HG03342 (cell line): ENCODE data around the gene NEK6.
A peak's percentile ranks its signal among the peaks of the same experiment; 100 is the strongest.

ENCODE experiments used
- ATAC-seq: cut with Tn5 transposase; IDR thresholded peaks from one replicate; pipeline ENCODE4 v1.9.1; 2021; ENCODE audit warnings: mild to moderate bottlenecking, moderate library complexity; ENCODE audit not compliant: unreplicated experiment

NEK6 gene

DNA sequence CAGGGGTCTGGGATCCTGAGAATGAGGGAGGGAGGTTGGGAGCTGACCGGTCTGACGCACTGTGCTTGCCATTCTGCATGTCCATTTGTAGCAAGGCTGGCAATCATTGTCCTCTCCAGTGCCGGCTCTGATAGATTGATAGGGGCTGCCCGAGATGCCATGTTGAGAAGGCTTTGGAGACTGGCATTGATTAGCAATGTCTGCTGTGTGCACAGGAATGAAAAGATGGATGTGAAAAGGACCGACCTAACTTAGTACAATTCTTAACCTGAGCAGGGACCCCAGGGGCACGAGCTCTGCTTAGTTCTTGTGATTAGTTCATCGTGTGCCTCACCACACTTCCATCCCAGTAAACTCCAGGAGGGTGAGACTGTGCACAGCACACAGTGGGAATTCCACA is 17.0 kb downstream of the NEK6 start:
- no peak for ATAC-seq

- ATAC-seq, result no peak
Measured at GRCh38 chr9:124277420-124277819, 19.7 kb downstream of the NEK6 start.

- no peak for ATAC-seq
Measured at GRCh38 chr9:124278054-124278540, 20.3 kb downstream of the NEK6 start.

GRCh38 chr9:124279531-124280175 is 21.9 kb downstream of the NEK6 start:
- ATAC-seq, result no peak

- ATAC-seq, result no peak
Measured at GRCh38 chr9:124280176-124280691, 22.5 kb downstream of the NEK6 start.

GRCh38 chr9:124281931-124282371 is 24.2 kb downstream of the NEK6 start:
- ATAC-seq, result no peak

DNA sequence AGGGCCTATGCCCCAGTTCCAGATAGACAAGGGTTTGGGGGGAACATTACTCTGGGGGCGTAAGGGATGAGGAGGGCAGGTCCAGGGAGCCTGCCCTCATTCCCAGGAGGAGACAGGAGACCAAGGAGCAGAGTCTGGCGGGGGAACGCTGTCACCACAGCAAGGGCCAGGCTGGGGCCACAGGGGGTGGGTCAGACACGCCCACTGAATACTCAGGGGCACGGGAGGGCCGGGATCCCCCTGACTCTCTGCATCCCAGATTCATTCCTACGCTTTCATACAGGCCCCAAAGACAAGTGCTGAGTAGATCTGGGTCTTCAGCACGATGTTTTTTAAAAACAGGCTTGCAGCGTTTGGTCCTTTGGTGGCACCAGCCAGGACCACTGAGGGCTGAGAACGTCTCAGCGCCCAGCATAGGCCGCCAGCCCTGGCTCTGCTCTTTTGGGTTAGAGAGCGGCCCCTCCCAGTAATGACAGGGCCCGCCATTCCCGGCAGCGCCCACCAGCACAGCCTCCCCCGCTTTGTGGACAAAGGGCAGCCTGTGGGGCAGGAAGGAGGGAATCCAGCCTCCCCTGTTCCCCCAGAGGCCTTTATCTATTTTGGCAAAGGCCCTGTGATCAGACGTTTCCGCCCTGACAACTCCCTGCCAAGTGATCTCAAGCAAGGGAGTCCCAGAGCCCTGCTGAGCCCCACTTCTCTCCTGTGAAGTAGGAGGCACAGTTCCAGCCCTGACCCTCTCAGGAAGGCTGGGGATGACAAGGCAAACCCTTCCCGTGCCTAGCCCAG is 24.9 kb downstream of the NEK6 start:
- ATAC-seq, result no peak

GRCh38 chr9:124283228-124283814 is 25.6 kb downstream of the NEK6 start:
- no peak for ATAC-seq

GRCh38 chr9:124284237-124284831 is 26.6 kb downstream of the NEK6 start:
- no peak for ATAC-seq

DNA sequence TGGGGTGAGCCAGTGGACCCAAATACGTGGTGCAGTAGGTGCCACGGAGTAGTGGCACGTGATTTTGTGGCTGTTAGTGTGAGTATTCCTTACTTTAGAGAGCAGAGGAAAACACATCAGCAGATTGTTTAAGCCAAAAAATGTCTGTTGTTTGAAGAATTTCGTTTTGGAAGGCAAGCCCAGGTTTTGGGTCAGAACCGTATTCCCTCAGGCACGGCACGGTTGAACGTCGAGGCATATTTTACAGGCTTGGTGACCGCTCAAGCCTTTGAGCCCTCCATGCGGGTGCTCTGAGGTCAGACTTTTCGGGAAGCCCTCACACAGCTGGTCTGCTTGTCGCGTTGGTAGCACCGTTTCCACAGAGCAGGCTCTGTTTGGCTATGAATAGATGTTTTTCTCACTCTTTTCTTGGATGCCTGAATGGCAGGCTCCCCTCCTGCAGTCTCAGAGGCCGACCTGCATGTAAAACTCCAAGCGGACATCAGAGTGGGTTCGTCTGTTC is 27.2 kb downstream of the NEK6 start:
- ATAC-seq, result no peak

DNA sequence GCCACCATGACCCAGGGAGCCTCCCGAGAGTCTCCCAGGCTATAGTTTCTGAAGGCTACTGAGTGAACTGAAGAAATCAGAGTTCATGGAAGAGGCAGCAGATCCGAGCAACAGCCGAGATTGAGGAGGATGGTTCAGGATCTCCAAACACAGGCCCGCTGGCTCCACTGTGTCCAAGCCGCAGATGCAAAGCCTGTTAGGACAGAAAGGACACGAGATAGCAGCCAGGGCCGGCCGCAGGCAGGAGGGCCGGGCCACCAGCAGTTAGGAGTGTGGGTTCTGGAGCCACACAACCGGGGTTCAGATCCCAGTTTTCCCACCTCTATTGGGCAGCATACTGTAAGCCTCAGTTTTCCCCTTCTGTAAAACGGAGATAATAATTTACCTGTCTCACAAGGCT is 27.7 kb downstream of the NEK6 start:
- ATAC-seq, result no peak

GRCh38 chr9:124285903-124286291 is 28.1 kb downstream of the NEK6 start:
- peak; percentile 27 for ATAC-seq

DNA sequence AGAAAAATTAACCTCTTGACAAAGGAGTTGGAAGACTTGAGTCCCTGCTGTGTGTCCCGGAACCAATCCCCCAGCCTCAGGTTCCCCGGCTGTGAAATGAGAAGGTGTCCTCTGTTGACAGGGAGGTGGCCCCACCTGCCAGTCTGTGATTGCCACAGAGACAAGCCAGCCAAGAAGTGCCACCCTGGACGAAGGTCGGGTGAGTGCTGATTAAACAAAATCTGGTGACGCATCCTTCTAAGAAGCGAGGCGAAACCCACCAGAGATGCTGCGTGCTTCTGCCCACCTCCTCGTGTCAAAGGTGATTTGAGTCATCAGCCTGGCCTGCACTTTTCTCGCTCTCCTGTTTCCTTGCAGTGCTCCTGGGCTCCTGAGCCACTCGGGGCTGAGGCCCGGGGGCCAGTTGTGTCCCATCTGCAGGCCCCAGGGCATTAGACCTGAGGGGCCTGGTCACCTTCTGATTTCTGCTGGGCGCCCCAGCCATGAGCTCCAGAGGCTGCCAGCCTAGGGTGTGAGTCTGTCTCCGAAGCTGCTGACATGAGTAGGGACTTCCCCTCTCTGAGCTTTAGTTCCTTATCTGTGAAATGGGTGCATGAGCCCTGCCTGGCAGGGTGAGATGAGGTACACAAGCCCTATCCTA is 28.7 kb downstream of the NEK6 start:
- ATAC-seq, result peak; percentile 41

- peak; percentile 24 for ATAC-seq
Measured at GRCh38 chr9:124290053-124290591, 32.4 kb downstream of the NEK6 start.

- no peak for ATAC-seq
Measured at GRCh38 chr9:124290743-124291554, 33.2 kb downstream of the NEK6 start.

DNA sequence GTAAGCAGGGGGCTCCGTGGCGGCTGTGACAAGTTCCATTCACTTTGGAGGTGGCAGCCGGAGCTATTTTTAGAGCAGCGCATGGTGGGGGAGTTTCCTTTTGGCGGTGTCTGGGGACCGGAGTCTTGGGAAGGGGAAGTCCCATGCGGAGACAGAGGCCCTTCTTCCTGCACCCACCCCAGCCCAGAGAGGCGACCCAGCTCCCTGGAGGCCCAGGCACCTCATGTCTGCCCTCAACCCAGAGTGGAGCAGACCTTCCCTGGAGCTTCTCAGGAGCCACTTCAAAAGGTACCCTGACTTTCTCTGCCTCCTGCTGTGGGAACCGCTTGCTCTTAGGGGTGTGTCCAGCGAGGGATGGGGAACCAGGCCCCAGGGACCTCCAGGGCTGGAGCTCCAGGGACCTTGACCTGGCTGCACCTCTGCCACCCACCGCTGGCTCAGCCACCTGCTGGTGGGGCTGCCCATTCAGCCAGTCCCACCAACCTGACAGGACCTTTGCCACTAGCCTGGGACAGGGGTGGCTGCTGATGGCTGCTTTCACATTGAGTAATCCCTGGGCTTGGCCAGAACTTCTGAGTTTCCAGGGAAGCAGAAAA is 34.1 kb downstream of the NEK6 start:
- peak; percentile 36 for ATAC-seq

GRCh38 chr9:124292696-124293593 is 35.2 kb downstream of the NEK6 start:
- ATAC-seq, result no peak
